ENCODE results near the gene WWP2.
"Not testable (repeated sequence)": the region's sequence is repeated elsewhere in the genome, so short reads cannot be mapped to it uniquely, and the experiment has no call there.

Gene WWP2

GRCh38 chr16:69831212-69832123 lies 69.3 kb downstream of the WWP2 start:
- no peak for DNase-seq

GRCh38 chr16:69833357-69834282 lies 71.5 kb downstream of the WWP2 start:
- DNase-seq, result no peak

- DNase-seq, result no peak
Measured at GRCh38 chr16:69834807-69835466, 72.8 kb downstream of the WWP2 start.

DNA sequence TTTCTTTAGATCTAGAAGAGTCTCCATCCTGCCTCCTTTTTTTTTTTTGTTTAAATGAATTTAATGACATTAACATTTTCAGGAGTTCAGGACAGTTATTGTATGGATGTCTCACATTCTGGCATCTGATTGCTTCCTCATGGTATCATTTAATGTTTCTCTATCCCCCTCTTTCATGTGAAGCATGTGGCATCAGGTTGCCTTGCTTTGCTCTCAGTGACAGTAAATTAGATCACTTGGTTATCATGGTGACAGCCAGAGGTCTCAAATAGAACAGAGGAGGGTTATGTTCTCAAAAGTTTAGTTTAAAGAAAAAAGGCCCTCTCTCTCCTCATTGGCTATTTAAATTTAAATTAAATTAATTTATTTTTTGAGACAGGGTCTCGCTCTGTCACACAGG lies 74.1 kb downstream of the WWP2 start:
- no peak for DNase-seq

DNA sequence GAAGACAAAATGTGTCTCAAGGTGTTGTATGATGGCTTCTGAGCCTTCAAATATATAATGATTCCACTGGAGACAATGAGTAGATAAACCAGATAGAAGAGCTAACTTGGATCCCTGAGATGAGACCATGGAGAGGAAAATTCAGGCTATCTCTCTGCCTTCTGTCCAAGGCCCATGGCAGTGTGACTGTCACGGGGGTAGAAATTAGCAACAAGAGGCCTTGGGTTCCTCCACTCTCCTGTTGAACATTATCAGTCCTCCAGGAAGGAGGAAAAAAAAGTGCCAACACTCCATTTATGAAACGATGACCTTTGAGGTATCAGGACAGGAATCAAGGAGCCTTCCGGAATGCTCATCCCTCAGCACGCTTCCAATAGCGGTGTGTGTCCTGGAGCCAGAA lies 75.2 kb downstream of the WWP2 start:
- DNase-seq, result no peak

- no peak for DNase-seq
Measured at GRCh38 chr16:69838489-69838888, 76.4 kb downstream of the WWP2 start.

DNA sequence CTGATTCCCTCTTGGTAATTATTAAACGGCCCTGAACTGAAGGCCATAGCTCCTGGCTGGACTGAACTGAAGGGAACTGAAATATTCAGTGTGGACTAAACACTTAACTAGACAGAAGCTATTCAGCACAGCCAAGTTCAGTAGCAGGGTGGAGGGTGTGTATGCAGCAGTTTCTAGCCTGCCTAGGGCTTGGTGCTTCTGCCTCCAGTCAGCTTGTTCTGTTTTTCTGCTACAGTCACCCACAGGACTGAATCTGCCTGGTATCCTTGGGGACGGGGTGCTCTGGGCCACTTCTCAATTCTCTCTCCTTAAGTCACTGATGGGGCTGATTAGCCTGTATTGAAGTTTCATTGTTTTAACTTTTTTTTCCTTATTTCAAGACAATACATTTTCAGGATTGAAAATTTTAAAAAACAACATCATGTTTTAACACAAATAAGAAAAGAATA lies 77.1 kb downstream of the WWP2 start:
- DNase-seq, result no peak

DNA sequence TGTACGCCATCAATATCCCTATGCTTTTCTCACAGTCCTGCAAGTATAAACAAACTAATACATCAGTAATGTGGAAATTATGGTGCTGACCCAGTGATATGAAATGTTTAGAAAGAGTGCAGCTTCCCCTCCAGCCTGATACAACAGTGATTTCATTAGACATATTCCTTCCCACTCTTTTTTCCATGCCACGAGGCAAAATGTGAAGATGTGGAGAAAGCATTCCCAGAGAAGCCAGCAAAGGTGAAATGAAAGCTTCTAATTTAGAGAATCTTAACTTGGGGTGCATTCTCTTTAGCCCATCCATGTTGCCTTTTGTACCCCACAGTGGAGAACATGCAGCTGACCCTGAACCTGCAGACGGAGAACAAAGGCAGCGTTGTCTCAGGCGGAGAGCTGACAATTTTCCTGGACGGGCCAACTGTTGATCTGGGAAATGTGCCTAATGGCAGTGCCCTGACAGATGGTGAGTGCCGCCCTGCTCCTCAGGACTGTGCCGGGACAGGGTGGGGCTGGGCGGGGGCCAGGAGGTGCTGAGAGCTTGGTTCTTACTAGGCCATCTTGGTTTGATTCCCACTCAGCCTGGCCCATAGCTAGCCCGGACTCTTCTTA lies 77.8 kb downstream of the WWP2 start:
- DNase-seq, result no peak

DNA sequence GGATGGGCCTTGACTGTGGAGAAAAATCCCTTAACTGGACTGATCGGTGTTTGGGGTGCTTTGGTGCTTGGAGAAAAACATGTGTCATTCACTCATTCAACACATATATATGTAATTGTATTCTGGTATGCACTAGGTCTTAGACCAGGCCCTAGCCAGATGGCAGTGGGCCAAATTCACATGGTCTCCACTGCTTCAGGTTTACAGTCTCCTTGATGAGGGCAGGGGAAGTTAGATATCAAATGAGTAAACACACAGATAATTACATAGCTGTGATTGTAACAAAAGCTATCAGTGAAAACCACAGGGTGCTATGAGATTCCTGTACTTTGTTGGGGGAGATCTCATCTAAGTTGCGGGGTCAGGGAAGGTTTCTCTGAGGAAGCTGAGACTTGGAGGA lies 78.8 kb downstream of the WWP2 start:
- DNase-seq, result no peak

- no peak for DNase-seq
Measured at GRCh38 chr16:69844441-69844840, 82.3 kb downstream of the WWP2 start.

GRCh38 chr16:69845181-69845580 lies 83.0 kb downstream of the WWP2 start:
- no peak for DNase-seq

DNA sequence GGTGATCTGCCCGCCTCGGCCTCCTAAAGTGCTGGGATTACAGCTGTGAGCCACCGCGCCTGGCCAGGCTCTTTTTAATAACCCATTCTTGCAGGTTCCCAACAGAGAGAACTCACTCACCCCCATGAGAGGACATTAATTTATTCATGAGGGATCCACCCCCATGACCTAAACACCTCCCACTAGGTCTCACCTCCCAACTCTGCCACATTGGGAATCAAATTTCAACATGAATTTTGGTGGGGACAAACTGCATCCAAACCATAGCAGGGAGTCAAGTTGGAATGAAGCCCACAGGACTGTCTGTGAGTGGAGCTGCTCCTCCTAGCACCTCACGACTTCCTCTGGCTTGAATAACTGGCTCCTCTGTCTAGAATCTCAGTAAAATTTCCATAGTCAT lies 85.5 kb downstream of the WWP2 start:
- DNase-seq, result no peak

GRCh38 chr16:69848637-69849545 lies 86.8 kb downstream of the WWP2 start:
- no peak for DNase-seq

GRCh38 chr16:69851491-69852240 lies 89.5 kb downstream of the WWP2 start:
- no peak for DNase-seq

DNA sequence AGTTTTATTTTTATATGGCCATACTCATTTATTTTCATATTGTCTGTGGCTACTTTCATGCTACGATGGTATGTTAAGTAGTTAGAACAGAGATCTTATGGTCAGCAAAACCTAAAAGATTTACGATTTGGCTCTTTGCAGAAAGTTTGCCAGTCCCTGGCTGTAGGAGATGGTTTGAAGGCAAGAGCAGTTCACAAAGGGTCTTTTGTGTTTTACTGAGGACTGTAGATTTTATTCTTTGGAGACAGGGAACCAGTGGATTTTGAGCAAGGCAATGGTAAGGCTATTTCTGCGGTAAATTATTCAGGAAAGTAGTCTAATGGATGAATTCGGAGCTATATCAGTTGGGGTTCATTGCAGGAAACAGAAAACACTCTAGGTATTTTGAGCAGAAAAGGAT lies 90.7 kb downstream of the WWP2 start:
- DNase-seq, result no peak

DNA sequence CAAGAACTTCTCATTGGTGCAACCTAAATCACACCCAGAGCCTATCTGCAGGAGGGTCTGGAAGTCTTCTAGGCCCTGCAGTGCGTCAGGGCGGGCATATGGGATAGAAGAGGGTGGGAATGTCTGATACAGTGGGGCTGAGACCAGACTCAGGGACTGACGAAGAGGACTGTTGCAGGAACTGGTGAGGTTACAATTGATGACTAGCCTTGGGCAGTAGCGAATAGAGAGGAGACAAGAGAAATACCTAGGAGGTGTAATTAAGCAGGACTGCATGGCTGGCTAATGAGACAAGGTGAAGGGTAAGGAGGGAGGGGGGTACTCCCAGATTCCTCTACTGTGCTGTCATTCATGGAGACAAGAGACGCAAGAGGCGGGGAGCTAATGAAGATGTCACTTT lies 91.3 kb downstream of the WWP2 start:
- no peak for DNase-seq

GRCh38 chr16:69854776-69855175 lies 92.6 kb downstream of the WWP2 start:
- DNase-seq, result not testable (repeated sequence)

GRCh38 chr16:69855592-69855991 lies 93.5 kb downstream of the WWP2 start:
- DNase-seq, result no peak

GRCh38 chr16:69858191-69859104 lies 96.3 kb downstream of the WWP2 start:
- no peak for DNase-seq

Data from NCI-H774 (cell line).